Measurements from ENCODE around the gene CCDC93.

GRCh38 chr2:118054213-118055008, 40.5 kb upstream of the CCDC93 start:
- no peak for TF ChIP-seq SREBF2 (IDR thresholded peaks at IDR 0.05)
- no peak for TF ChIP-seq BHLHE40 (IDR thresholded peaks at IDR 0.05; ENCODE audit: low read depth, low read length)
- no peak for TF ChIP-seq POLR2A (IDR thresholded peaks at IDR 0.05; ENCODE audit: low read length)
- TF ChIP-seq RNF2 (IDR thresholded peaks at IDR 0.05; ENCODE audit: borderline replicate concordance, low read depth): no peak
- no peak for TF ChIP-seq PBX3 (IDR thresholded peaks at IDR 0.05)
- no peak for TF ChIP-seq MAX (IDR thresholded peaks at IDR 0.05)
- no peak for TF ChIP-seq CTCF (IDR thresholded peaks at IDR 0.05)
- TF ChIP-seq CBX2 (IDR thresholded peaks at IDR 0.05; ENCODE audit: borderline replicate concordance, low read depth): no peak
- no peak for TF ChIP-seq EP300 (IDR thresholded peaks at IDR 0.05)
